GM18517 (cell line): ENCODE results near the gene TCIRG1.

Source experiments
- ATAC-seq: cut with Tn5 transposase; IDR thresholded peaks from one replicate; pipeline ENCODE4 v1.9.1; 2021; ENCODE audit warnings: mild to moderate bottlenecking, moderate library complexity; ENCODE audit not compliant: unreplicated experiment

The TCIRG1 gene

GRCh38 chr11:68049509-68050370, 10.9 kb downstream of the TCIRG1 start:
- no peak for ATAC-seq

- ATAC-seq = no peak
These were observed 11.6 kb downstream of the TCIRG1 start for GRCh38 chr11:68050371-68050841.

GRCh38 chr11:68051191-68052136, 12.6 kb downstream of the TCIRG1 start:
- no peak for ATAC-seq

- ATAC-seq = no peak
These were observed 13.5 kb downstream of the TCIRG1 start for GRCh38 chr11:68052137-68052873.

- ATAC-seq = no peak
These were observed 14.3 kb downstream of the TCIRG1 start for GRCh38 chr11:68053117-68053516.

GRCh38 chr11:68053981-68054812, 15.4 kb downstream of the TCIRG1 start:
- no peak for ATAC-seq

GRCh38 chr11:68056317-68057285, 17.8 kb downstream of the TCIRG1 start:
- no peak for ATAC-seq

- no peak for ATAC-seq
These were observed 19.0 kb downstream of the TCIRG1 start for GRCh38 chr11:68057807-68058206.

GRCh38 chr11:68061508-68061907, 22.7 kb downstream of the TCIRG1 start:
- no peak for ATAC-seq

GRCh38 chr11:68064926-68065325, 26.1 kb downstream of the TCIRG1 start:
- ATAC-seq = no peak

GRCh38 chr11:68065841-68066240, 27.0 kb downstream of the TCIRG1 start:
- no peak for ATAC-seq

- ATAC-seq = no peak
These were observed 27.9 kb downstream of the TCIRG1 start for GRCh38 chr11:68066742-68067141.

GRCh38 chr11:68067991-68068390, 29.2 kb downstream of the TCIRG1 start:
- ATAC-seq = no peak

- no peak for ATAC-seq
These were observed 32.6 kb downstream of the TCIRG1 start for GRCh38 chr11:68071281-68072048.

- ATAC-seq = no peak
These were observed 35.9 kb downstream of the TCIRG1 start for GRCh38 chr11:68074584-68075352.

- ATAC-seq = no peak
These were observed 37.7 kb downstream of the TCIRG1 start for GRCh38 chr11:68076371-68077042.
